Upper lobe of left lung (tissue), 4 donors: ENCODE results near the gene AXIN2.

Experiments used
- EP300 ChIP-seq, 4 donors: sonication (generic); formaldehyde crosslinking; IDR thresholded peaks; one replicate each; pipeline ENCODE4 v1.5.1; 2017; ENCODE audit warnings: antibody characterized with exemption in 4 of 4, control low read depth in 2 of 4
- POLR2A ChIP-seq, 4 donors: fragments of 450-650 bp; IDR thresholded peaks; one replicate each; pipeline ENCODE4 v1.5.1; 2016 to 2017; ENCODE audit warnings: antibody characterized with exemption in 4 of 4, mild to moderate bottlenecking in 2 of 4
- POLR2AphosphoS5 ChIP-seq, 2 donors: sonication (generic); formaldehyde crosslinking; IDR thresholded peaks; one replicate each; pipeline ENCODE4 v1.5.1; 2017; ENCODE audit warnings: antibody characterized with exemption in 2 of 2
- TF ChIP-seq, protein P1 (sequence below), 6 experiments: fragments of 450-650 bp in 4 of 6; fragments of 200-600 bp in 2 of 6; sonication (generic) in 2 of 6; IDR thresholded peaks; one replicate each; pipeline ENCODE4 v1.5.1; 2016 to 2019; ENCODE audit warnings: antibody characterized with exemption in 6 of 6

DNA sequence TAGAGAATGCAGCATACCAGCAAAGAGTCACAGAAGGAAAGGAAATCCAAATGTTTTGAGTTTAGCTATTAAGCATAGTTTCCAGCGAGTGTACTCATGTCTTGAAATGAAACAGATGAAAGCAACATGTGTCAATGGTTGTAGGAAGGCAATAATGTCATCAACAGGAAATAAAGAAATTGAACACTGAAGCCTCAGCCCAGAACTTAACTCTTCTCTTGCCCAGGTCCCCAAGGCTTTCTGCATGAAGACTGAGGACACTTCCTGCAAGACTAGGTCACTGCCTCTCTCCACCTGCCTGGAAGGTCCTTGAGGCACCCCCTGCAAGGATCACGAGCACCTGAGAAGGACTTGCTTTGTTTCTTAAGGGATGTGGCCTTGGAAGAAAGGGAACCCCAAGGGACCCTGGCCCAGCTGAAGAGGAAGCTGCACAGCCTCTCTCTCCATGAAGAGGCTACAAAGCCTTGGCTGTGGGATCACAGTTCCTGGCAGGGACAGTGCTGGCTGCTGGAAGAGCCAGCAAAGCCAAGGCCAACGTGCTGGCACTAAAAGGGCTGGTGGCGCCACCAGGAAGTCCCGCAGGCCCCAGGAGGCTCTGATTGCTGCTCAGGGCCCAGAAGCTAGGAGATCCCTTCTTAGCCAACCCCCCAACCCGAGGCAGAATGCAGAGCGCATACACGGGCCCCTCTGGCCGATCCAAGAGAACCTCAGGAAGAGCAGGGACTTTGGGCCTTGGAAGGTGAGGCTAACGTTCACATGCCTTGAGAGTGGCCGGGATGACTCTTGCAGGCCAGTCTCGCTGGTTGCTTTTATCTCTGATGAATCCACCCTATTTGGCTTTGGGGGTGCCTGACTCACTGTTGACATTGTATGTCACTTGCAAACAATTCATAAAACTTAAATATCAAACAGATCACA lies 23.4 kb upstream of the AXIN2 start:
- TF ChIP-seq, protein P1, sequence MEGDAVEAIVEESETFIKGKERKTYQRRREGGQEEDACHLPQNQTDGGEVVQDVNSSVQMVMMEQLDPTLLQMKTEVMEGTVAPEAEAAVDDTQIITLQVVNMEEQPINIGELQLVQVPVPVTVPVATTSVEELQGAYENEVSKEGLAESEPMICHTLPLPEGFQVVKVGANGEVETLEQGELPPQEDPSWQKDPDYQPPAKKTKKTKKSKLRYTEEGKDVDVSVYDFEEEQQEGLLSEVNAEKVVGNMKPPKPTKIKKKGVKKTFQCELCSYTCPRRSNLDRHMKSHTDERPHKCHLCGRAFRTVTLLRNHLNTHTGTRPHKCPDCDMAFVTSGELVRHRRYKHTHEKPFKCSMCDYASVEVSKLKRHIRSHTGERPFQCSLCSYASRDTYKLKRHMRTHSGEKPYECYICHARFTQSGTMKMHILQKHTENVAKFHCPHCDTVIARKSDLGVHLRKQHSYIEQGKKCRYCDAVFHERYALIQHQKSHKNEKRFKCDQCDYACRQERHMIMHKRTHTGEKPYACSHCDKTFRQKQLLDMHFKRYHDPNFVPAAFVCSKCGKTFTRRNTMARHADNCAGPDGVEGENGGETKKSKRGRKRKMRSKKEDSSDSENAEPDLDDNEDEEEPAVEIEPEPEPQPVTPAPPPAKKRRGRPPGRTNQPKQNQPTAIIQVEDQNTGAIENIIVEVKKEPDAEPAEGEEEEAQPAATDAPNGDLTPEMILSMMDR (IDR thresholded peaks at IDR 0.05) = no peak
- TF ChIP-seq POLR2A (IDR thresholded peaks at IDR 0.05) = no peak
- no peak for TF ChIP-seq POLR2AphosphoS5 (IDR thresholded peaks at IDR 0.05)
- TF ChIP-seq EP300 (IDR thresholded peaks at IDR 0.05) = no peak
